GM21360 (cell line): ENCODE data around the gene LRP11.
"Not testable (repeated sequence)": the region's sequence is repeated elsewhere in the genome, so short reads cannot be mapped to it uniquely, and the experiment has no call there.

Source experiments
- ATAC-seq: cut with Tn5 transposase; IDR thresholded peaks from one replicate; pipeline ENCODE4 v1.9.1; 2021; ENCODE audit warnings: mild to moderate bottlenecking, moderate library complexity; ENCODE audit not compliant: unreplicated experiment

Gene LRP11

DNA sequence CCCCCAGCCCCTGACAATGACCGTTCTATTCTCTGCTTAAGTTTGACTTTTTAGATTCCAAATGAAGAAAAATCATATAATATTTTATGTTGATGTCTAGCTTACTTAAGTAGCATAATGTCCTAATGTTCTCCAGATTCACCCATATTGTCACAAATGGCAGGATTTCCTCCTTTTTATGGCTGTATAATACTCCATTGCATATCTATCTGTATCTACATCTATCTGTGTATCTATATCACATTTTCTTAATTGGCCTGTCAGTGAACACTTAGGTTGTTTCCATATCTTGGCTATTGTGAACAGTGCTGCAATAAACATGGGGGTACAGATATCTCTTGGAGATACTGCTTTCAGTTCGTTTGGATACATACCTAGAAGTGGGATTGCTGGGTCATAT, 7.0 kb upstream of the LRP11 start:
- ATAC-seq, result no peak

DNA sequence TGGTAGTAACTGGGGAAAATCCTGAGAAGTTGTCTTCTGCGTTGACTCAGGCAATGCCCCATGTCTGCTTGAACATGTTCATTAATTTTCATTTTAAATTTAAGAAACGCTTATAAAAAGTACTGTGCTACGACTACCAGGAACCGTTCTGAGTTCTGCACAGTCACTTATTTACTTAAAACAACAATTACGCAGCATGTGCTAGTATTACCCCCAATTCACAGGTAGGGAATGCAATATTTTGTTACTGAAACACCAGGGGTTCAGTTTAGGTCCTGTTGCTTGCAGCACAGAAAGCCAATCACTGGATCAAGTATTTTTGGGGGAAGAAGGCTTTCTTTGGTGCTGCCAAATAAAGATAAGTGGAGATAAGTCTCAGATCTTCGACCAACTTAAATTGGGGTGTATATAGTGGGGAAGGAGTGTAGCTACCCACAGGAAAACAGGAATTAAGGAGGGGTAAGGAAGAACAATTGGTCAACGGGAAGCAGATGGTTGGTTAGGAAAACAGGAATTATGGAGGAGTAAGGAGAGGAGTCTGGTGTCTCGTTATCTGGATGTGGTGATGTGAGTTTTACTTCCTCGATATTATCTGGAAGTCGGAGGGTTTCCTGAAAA, 5.2 kb upstream of the LRP11 start:
- ATAC-seq, result no peak

DNA sequence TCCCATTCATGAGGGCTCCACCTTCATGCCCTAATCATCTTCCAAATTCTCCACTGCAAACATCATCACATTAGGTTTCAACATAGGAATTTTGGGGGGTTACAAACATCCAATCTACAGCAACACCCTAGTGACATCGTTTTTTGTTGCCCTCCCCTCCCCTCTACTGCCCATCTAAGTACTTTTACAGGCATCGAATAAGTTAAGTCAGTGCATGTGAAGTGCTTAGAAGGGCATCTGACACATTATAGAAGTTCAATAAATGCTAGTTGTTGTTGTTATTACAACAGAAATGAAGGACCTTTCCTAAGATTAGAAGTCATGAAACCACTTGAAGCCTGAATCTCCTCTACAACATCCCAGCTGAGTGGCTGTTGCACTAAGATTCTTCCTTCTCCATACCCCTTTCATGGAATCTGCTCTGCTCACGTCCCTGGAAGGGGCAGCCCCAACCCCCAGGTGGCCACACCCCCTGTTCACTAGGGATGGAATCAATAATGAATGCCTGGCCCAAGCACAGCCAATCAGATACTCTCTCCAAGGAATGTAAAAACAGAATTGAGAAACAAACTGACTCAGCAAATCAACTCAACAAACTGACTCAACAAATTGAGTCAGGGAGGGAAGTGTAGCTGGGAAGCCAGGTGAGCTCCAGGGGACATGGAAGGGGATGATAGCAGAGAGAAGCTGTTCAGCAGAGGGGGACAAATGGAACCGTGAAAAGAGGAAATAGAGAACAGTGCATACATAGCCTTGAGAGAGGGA, 3.9 kb upstream of the LRP11 start:
- ATAC-seq, result no peak

DNA sequence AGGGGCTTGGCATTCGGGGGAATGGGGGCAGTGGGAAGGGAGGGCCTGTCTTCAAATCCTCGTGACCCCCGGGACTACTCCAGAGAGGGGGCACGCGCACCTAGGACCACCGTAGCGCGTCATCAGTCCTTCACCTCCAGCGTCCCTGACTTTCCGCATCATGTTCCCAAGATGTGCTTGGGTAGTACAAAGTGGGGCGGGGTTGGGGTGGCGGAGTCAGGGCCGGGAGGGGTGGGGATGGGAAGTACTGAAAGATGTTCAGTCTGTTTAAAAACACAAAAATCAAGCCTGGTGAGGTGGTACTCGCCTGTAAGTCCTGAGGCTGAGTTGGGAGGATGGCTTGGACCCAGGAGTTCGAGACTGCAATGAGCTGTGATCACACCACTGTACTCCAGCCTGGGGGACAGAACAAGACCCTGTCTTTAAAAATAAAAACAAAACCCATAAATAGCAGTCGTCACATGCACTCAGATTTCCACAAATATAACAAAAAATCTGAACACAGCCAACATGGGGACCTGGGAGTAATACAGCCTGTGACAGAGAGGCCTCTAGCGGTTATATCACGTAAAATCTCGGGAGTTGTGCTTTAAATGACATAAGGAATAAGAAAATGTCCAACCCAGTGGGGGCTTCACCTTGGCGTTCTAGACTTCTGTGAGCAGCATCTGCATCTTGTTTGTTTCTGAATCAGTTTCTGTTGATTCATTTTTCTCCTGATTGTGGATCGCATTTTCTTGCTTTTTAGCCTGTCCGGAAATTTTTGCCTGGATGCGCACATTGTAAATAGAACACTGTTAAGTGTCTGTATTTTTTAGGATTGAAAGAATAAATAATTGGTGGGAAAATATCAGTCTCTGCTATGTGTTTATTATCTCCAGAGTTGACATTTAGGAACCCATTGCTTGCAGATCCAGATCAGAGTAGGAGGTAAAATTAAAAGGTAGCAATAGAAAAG, 698 bp upstream of the LRP11 start:
- ATAC-seq, result no peak

DNA sequence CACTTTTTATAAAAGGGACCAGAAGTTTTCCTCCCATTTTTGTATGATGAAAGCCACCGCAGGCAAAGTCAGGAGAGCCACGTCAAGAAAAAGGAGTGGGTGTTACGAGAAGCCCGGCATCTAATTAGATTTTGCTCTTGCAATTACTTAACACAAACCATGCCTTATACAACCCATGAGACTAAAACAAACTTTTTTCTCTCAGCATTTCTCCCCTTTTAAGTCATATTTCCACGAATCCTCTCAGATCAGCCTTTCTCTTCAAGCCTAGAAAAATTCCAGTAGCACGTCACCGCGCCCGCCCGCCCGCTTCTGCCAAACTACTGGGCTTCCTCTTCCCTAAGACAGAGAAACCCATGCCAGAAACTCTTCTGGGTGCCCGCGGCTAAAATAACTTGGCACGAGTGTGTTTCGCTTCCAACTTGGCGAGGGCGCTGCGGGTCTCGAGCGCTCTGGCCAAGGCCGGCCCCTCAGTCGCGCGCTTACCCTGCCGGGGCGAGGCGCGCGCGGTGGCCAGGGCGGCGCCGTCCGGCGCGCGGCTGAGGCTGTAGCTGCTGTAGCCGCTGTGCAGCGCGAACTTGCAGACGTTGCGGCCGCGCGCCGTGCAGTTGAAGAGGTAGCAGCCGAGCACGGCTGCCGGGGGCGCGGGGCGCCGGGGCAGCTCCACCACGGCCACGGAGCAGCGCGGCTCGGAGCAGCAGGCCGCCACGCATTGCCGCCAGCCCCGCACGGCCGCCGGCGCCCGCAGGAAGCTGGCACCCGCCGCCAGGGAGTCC, 1.0 kb downstream of the LRP11 start:
- peak; percentile 21 for ATAC-seq

DNA sequence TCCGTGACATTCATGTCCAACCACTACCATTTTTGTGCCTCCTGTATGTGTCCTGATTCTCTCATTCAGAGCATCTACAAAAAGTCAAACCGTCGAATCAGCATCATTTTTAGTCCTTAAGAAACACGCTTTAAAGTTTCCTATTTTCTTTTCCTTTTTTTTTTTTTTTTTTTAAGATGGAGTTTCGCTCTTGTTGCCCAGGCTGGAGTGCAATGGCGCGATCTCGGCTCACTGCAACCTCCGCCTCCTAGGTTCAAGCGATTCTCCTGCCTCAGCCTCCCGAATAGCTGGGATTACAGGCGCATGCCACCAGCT, 1.8 kb downstream of the LRP11 start:
- ATAC-seq, result not testable (repeated sequence)

DNA sequence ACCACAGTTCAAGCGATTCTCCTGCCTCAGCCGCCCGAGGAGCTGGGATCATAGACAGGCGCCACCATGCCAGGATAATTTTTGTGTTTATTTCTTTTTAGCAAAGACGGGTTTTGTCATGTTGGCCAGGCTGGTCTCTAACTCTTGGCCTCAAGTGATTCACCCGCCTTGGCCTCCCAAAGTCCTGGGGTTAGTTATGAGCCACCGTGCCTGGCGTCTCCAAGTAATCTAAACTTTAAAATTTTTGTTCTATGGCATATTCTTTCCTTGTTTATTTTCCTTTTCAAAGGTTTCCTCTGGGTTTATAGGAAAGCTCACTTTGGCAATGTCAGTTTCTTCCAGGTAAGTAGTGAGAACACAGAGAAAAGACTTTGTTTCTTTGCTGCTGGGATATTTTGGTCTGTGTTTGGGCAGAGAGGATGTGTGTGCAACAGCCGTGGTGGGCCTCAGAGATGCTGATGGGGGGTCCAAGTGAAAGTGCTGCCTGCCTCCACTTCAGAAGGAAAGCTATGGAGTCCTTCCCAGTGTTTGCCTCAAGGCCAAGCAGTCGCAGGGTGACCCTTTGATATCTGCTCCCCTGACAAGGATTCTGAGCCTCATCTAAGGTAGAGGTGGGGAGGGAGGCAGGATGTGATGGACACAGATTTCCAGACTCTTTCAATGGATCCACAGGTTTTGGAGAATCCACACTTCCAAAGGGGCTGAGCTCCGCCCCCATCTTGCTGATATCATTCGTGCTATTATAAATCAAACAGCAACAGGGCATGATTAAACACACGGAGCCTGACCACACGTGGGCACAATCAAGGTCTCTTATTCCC, 2.3 kb downstream of the LRP11 start:
- no peak for ATAC-seq

DNA sequence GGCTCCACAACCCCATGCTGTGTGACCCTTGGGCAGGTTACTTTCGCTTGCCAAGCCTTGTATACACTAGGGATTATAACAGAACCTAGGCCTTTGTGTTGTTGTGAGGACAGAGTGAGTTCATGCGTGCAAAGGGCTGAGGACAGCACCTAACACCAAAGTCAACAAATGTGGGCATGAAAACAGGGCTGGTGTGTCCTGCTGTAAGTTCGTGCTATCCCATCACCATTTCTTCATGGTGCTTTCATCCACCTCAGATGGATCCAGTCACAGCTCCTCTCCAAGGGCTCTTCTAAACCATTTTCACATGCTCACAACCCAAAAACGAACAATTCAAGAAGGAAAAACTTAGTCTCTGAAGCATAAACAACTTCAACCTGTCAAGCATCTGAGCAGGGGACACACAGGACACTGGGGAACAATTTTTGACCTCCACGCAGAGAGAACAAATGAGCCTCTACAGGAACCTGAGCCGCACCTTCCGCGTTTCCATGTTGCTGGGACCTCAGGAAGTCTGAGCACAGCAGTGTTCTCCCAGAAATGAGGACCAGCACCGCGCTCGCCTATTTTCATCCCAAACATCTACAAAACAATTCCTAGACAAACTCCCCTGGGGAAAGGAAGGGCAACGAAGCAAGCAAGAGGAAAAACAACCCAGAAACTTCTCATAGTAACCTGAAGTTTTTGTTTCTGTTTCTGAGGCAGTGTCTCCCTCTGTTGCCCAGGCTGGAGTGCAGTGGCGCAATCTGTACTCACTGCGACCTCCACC, 3.1 kb downstream of the LRP11 start:
- no peak for ATAC-seq

DNA sequence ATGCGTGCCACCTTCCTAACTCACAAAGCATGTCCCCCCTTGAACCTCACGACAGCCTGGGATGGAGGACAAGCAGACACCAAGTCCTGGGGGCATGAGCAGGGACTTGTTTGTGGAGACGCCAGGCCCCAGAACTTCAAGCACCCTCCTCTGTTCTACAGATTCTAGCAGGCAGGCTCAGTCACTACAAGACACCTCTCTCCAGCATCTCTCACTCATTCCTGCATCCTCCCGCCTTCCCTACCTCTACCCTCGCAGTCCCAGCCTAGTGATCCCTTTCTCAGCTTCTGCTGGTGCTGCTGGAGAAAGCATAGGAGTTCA, 3.7 kb downstream of the LRP11 start:
- ATAC-seq, result no peak

DNA sequence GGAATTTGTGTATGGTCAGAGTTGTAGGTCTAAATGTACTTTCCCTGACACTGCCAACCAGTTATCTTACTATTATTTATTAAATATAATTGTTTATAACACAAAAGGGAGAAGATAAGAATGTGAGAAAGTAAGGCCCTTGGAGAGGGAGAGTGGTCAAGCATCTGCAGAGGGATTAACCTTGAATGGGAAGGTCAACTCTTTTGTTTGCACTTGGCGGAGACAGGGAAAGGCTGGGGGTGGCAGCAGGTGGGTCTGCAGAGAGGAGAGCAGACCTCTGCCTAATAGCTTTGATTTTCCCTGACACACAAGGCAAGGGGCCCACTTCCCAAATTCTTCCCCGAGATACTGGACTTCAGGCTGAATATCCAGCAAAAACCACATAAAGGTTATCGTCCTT, 4.2 kb downstream of the LRP11 start:
- no peak for ATAC-seq

DNA sequence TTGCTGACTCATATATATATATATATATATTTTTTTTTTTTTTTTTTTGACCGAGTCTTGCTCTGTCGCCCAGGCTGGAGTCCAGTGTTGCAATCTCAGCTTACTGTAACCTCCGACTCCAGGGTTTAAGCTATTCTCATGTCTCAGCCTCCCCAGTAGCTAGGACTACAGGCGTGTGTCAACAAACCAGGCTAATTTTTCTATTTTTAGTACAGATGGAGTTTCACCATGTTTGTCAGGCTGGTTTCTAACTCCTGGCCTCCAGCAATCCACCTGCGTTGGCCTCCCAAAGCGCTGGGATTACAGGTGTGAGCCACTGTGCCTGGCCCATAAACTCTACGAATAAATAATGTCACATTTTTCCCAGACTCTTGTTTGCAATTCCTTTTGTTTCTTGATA, 4.8 kb downstream of the LRP11 start:
- no peak for ATAC-seq

DNA sequence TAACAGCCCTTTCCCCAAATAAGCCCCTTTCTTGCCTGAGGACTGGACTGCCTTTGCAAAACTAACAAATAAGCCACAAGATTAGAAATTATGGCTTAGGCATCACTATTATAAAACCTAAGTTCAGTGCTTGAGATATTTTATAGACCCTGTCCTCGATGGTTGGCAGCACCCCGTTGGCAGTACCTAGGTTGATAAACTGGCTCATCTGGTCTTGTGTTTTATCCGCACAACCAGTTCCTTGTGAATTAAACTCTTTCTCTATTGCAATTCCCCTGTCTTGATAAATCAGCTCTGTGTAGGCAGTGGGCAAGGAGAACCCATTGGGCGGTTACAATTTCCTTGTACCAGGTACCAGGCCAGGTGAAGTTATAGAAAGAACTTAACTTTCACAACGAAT, 6.6 kb downstream of the LRP11 start:
- no peak for ATAC-seq

DNA sequence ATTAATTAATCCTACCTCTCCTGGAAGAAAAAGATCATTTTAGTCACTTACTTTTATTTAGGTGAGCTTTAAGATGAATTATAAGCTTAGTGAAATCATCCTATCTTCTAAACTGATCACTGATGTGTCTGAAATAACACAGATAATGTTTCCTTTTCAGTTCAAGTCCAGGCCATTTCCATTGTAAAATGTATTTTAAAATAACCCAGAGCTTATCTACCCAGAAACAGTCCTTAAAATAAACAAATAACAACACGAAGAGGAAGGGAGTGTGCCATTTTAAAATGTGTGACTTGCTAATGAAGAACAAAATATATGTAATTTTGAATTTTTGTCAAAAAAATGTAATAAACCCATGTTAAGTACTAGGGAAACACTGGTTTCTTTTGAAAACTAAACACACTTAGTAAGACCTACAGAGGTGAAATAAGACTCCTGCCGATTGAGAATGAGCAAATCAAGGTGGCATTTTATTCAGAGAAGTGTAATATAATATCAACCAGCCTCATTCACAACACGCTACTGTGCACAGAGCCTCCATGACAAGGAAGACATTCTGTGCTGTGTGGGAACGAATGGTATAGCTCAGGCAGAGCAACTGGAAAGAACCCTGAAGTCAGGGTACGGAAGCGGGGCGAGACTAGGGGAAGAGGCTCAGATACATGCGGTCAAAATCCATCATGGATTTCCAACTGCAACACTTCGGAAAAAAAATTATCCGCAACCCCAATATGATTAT, 7.7 kb downstream of the LRP11 start:
- ATAC-seq, result no peak

DNA sequence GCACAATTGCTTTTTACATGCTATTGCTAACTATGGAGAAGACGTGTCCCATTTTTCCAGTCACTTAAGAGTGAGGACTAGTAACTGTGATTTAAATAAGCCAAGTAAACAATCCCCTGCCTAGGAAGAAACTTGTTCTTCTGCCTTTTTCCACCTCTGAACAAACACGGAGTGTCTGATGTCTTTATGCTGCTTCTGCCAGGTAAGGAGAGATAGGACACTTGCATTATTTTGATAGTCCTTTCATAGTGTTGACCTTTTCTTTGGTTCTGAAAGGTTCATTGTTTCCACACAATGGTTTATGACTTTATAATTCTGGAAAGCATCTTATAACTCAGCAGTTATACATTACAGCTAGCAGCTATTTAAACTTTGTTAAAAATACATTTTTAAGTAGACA, 8.4 kb downstream of the LRP11 start:
- no peak for ATAC-seq

DNA sequence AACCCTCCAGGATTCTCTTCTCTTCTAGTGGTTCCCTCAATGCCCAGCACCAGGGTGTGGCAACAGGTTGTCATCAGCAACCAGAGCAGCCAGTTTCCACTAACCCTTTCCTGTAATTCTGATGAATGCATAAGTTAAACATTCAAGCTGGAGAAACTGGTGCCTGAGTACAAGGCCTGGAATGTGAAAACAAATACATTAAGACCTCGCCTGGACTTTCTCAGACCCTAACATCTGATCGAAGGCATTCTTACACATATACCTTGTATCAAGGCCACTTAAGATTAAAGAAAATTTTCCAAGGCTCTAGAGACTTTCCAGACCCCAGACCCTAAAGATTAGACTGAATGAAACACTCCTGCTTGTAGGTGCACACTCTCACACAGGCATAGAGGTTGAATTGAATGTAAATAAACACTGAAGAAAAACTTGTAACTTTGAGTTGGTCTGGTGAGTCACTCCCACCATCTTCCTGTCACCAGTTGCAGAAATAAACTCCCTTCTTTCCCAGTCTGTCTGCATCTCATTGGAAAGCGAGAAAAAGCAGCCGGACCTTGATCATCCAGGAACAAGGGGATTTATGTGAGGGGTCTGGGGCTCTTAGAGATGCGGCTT, 9.0 kb downstream of the LRP11 start:
- no peak for ATAC-seq

DNA sequence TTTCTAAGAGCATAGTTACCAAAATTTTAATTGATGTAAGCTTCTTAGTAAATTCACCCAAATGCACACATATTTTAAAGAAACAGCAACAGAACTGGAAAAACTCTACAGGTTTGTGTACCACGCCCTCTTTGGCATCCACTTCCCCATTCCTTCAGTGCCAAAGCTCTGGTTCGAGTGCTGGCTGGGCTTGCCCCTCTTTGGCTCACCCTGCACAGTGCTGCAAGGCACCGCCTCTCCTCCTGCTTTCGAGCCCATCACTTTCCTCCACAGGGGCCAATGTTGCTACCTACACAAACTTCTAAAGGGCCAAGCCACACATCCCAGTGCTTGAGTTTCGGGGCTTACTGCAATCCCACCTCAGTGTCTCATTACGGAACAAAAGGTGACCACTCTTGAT, 9.6 kb downstream of the LRP11 start:
- no peak for ATAC-seq

DNA sequence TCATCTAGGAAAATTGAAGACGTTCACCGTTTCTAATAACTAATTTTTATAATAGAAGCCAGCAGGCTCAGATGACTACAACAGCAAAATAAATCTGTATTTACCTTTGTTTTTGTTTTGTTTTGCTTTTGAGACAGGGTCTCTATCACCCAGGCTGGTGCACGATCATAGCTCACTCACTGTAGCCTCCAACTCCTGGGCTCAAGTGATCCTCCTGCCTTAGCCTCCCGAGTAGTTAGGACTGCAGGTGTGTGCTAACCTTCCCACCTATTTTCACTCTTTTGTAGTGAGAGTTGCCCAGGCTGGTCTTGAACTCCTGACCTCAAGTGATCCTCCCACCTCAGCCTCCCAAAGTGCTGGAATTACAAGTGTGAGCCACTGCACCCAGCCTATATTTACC, 10.1 kb downstream of the LRP11 start:
- not testable (repeated sequence) for ATAC-seq

DNA sequence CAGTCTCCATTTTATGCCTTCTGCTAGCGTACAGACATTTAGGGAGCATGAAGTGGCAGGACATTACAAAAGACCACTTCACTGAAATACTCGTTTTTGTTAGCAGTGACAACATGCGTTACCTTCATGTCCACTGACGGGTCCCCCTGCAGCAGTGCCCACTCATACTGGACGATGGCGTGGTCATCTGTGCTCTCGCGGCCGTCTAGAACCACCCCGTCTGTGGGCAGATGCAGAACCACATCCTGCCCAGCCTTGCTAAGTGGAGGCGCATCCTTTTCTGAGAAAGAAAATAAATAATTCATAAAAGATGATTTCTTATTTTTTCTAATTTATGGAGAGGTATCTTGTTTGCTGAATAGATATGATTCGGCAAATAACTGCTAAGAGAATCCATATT, 11.3 kb downstream of the LRP11 start:
- ATAC-seq, result no peak

DNA sequence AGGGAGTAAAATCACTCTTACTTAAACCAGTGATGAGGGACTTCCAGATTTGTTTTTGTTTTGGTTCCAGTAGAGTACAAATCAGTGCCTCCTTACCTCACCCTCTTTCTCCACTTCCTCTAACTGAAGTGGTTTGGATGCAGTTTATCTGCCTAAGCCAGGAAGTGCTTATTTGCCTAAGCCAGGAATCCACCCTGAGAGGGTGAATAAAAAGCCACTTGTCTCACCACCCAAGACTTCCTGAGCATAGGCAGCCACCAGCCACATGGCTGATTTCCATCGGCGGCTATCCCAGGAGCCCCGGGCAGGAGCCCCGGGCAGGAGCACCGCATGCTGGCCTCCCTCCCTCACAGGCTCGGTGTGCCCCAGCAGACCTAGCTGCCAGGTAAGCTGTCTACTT, 12.0 kb downstream of the LRP11 start:
- ATAC-seq, result peak; percentile 59
